Measurements from ENCODE around the gene CCDC182.

DNA sequence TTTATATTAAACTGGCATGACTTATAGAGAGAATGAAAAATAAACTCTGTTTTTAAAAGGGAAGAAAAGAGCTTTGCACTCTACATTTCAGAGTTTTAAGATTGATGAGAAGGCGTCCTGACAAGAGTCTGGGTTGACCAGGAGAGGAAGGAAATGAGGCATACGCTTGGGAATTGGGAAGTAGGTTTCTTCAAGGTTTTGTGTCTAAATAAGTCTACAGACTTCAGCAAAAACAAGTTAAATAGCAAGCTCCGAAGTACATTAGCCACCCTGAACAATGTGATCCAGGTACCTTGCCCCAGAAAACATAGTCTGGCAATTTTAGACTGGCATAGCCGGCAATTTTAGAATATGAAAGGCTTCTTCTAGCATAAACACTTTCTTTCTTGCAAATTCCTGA, 28.5 kb upstream of the CCDC182 start:
- TF ChIP-seq SMAD1 (IDR thresholded peaks at IDR 0.05; ENCODE audit: low read depth, low read length, partially characterized antibody) (no peak), EZH2 (IDR thresholded peaks at IDR 0.05; ENCODE audit: borderline replicate concordance, low read depth, low read length) (no peak), NR2C2 (CRISPR knock-in tag; IDR thresholded peaks at IDR 0.05) (no peak), NR2C2 (tag; IDR thresholded peaks at IDR 0.05) (no peak), SIN3A (IDR thresholded peaks at IDR 0.05; ENCODE audit: borderline replicate concordance in 2 of 2, control insufficient read depth in 1 of 2, low read depth in 2 of 2, low read length in 2 of 2) (no peak), HDAC1 (IDR thresholded peaks at IDR 0.05) (no peak), ZNF274 (IDR thresholded peaks at IDR 0.05; ENCODE audit: borderline replicate concordance, low read depth, low read length) (no peak), ZNF764 (CRISPR knock-in tag; IDR thresholded peaks at IDR 0.05; ENCODE audit: low read depth) (no peak), NFATC3 (IDR thresholded peaks at IDR 0.05) (no peak), FOXM1 (IDR thresholded peaks at IDR 0.05; ENCODE audit: low read depth) (no peak), FOXM1 (CRISPR knock-in tag; IDR thresholded peaks at IDR 0.05; ENCODE audit: low read depth) (no peak), ZNF431 (CRISPR knock-in tag; IDR thresholded peaks at IDR 0.05) (no peak), ZNF140 (CRISPR knock-in tag; IDR thresholded peaks at IDR 0.05) (no peak)
- TF ChIP-seq, protein P1, sequence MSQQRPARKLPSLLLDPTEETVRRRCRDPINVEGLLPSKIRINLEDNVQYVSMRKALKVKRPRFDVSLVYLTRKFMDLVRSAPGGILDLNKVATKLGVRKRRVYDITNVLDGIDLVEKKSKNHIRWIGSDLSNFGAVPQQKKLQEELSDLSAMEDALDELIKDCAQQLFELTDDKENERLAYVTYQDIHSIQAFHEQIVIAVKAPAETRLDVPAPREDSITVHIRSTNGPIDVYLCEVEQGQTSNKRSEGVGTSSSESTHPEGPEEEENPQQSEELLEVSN (IDR thresholded peaks at IDR 0.05; ENCODE audit: borderline replicate concordance in 1 of 2, extremely low read depth in 1 of 2, insufficient read depth in 1 of 2, insufficient read length in 1 of 2, low read depth in 1 of 2, low read length in 1 of 2, poor library complexity in 1 of 2, severe bottlenecking in 1 of 2): no peak
- TF ChIP-seq, protein P2, sequence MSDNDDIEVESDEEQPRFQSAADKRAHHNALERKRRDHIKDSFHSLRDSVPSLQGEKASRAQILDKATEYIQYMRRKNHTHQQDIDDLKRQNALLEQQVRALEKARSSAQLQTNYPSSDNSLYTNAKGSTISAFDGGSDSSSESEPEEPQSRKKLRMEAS (CRISPR knock-in tag; IDR thresholded peaks at IDR 0.05): no peak
